ENCODE data around the gene HSD17B2.

- no peak for TF ChIP-seq CTCF (IDR thresholded peaks at IDR 0.05)
- no peak for TF ChIP-seq POLR2AphosphoS5 (IDR thresholded peaks at IDR 0.05)
- TF ChIP-seq EP300 (IDR thresholded peaks at IDR 0.05) = no peak
- no peak for TF ChIP-seq POLR2A (IDR thresholded peaks at IDR 0.05)
Observed at GRCh38 chr16:81992859-81993258, 42.2 kb upstream of the HSD17B2 start.
